ENCODE data around the gene GPR45. TPM values are rescaled to one million over a fixed set of nuclear protein-coding genes. Genes with fewer than 3 reads are reported as not detected.

GPR45 gene
- total RNA-seq, 1 donor from 2014 or later = not detected

GRCh38 chr2:105254531-105255210 lies 13.1 kb downstream of the GPR45 start:
- DNase-seq = no peak

GRCh38 chr2:105255979-105256378 lies 14.4 kb downstream of the GPR45 start:
- DNase-seq = no peak

- no peak for DNase-seq
Observed at GRCh38 chr2:105256431-105257047, 15.0 kb downstream of the GPR45 start.

GRCh38 chr2:105257981-105258380 lies 16.4 kb downstream of the GPR45 start:
- DNase-seq = no peak

- no peak for DNase-seq
Observed at GRCh38 chr2:105258835-105259350, 17.4 kb downstream of the GPR45 start.

GRCh38 chr2:105261061-105261460 lies 19.5 kb downstream of the GPR45 start:
- DNase-seq = no peak

GRCh38 chr2:105262651-105263091 lies 21.1 kb downstream of the GPR45 start:
- no peak for DNase-seq

GRCh38 chr2:105269426-105269825 lies 27.9 kb downstream of the GPR45 start:
- DNase-seq = no peak

- DNase-seq = no peak
Observed at GRCh38 chr2:105271393-105272045, 30.0 kb downstream of the GPR45 start.

- no peak for DNase-seq
Observed at GRCh38 chr2:105272176-105272575, 30.6 kb downstream of the GPR45 start.

GRCh38 chr2:105274046-105274445 lies 32.5 kb downstream of the GPR45 start:
- DNase-seq = no peak

- DNase-seq = no peak
Observed at GRCh38 chr2:105278654-105279053, 37.1 kb downstream of the GPR45 start.

- no peak for DNase-seq
Observed at GRCh38 chr2:105279126-105279525, 37.6 kb downstream of the GPR45 start.

- DNase-seq = no peak
Observed at GRCh38 chr2:105280281-105280680, 38.7 kb downstream of the GPR45 start.

GRCh38 chr2:105283532-105283931 lies 42.0 kb downstream of the GPR45 start:
- DNase-seq = no peak

- no peak for DNase-seq
Observed at GRCh38 chr2:105287692-105288091, 46.1 kb downstream of the GPR45 start.

- DNase-seq = no peak
Observed at GRCh38 chr2:105288133-105288532, 46.6 kb downstream of the GPR45 start.

GRCh38 chr2:105290981-105291660 lies 49.6 kb downstream of the GPR45 start:
- DNase-seq = no peak

GRCh38 chr2:105291981-105292380 lies 50.4 kb downstream of the GPR45 start:
- DNase-seq = no peak
